ENCODE data around the gene SHMT2.

The SHMT2 gene

DNA sequence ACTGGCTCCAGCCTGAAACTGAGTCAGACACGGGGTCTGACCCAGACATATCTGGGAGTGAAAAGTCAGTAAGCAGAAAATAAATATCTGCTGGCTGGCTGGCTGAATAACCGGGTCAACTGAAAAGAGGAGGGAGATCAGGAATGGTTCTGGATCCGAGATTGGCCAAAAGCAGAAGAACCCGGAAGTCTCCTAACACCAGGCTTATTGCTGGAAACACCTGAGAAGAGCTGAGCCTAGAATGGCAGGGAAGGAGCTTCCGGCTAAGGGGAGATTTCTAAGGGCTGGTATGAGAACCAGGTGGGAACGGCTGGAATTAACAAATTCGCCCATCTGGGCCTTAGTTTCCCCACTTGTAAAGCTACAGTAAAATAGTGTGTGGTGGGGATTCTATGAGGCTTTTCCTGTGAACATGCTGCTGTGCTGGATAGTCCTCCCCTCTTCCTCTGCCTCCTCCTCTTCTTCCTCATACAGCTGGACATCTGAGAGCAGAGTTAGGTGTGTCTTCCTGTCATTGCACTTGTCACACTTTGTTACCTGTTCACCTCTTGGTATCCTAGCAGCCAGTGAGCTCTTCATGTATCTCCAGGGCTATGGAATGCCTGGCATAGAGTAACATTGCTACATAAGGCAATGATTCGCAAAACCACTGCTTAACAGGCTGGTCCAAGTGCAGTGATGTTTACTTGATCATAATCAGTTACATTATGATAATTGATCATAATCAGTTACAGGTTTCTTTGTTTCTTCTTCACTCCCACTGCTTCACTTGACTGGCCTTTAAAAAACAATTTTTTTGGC lies 2.0 kb upstream of the SHMT2 start:
- no peak for DNase-seq (ENCODE audit: low spot score)

DNA sequence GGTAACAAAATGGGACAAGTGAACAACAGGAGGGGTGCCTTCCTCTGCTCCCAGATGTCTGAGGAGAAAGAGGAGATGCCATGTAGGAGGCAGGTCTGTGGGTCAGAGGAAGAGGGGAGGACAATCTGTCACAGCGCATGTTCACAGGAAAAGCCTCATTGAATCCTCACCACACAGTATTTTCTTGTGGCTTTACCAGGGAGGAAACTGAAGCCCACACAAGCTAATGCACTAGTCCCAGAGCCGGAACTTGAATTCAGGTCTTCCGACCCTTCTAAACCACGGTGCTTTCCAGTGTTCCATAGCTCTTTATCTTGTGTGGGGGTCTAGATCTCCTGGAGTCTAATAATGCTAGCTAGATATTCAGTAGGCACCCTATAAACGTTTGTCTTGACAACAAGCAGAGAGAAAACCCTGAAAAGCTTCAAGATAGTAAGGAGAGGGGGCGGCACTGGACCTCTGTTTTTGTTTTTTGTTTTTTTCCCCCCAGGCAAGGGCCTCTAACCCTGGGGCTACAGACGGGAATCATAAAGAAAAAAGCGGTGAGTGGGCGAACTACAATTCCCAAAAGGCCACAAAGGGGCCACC lies 371 bp upstream of the SHMT2 start:
- no peak for DNase-seq (ENCODE audit: low spot score)

DNA sequence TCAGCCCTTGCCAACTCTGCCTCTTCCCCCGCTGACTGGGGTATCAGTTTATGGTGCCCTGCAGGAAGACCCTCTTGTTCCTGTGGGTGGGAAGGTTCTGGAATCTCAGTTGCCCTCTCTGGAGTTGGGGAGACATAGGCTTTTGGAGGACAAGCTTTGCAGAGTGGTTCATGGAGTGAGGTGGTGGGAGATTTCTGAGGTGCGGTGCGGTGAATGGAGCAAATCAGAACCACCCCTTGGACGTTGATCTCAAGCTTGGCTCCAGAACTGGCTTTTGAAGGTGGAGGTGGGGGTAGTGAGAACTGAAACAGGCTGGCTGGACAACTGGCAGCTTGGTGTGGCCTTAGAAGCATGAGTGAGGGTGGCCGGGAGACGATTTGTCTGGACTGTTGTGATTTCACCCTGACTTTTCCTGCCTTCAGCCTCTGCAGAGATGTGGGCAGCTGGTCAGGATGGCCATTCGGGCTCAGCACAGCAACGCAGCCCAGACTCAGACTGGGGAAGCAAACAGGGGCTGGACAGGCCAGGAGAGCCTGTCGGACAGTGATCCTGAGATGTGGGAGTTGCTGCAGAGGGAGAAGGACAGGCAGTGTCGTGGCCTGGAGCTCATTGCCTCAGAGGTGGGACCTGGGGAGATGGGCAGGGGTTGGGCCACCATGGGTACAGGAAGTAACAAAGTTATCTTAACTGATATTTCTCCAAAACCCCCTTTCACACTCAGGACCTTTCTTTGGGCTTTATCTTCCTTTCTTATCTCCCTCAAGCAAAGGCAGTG lies 1.1 kb downstream of the SHMT2 start:
- DNase-seq (ENCODE audit: low spot score): no peak

DNA sequence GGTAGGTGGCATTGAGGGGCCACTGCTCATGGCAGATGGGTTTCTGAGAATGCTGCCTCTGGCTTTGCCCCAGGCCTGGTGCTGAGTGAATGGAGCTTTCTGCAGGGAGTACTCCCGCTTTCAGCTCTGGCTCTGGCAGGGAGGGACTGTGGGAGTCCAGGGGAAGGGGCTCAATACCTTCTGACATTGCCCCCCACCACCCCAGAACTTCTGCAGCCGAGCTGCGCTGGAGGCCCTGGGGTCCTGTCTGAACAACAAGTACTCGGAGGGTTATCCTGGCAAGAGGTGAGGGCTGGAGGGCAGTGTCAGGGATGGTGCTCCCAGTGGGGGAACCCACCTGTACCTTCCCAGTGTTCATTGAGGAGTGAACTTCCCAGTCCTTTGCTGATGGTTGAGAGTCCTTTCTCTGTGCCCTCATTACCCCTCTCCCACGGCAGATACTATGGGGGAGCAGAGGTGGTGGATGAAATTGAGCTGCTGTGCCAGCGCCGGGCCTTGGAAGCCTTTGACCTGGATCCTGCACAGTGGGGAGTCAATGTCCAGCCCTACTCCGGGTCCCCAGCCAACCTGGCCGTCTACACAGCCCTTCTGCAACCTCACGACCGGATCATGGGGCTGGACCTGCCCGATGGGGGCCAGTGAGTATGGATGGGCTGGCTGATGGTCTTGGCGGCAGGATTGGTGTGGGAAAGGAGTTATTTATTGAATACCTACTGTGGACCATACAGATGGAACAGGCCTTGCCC lies 1.9 kb downstream of the SHMT2 start:
- DNase-seq (ENCODE audit: low spot score): no peak

DNA sequence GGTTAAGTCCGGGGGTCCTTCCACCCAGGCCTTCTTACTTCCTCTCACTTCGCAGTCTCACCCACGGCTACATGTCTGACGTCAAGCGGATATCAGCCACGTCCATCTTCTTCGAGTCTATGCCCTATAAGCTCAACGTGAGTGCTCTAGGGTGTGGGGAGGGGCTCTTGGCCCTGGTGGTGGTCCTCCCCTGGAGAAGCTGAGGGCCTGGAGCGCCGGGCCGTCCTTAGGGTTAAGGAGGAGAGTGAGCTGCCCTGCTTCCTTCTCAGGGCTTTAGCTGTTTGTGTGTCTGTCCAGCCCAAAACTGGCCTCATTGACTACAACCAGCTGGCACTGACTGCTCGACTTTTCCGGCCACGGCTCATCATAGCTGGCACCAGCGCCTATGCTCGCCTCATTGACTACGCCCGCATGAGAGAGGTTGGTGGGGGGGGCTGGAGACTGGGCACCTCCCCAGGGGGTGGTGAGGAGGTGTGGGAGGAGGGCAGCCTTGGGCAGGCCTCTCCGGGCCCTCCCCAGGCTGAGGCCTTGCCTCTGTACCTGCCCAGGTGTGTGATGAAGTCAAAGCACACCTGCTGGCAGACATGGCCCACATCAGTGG lies 2.7 kb downstream of the SHMT2 start:
- DNase-seq (ENCODE audit: low spot score): no peak

DNA sequence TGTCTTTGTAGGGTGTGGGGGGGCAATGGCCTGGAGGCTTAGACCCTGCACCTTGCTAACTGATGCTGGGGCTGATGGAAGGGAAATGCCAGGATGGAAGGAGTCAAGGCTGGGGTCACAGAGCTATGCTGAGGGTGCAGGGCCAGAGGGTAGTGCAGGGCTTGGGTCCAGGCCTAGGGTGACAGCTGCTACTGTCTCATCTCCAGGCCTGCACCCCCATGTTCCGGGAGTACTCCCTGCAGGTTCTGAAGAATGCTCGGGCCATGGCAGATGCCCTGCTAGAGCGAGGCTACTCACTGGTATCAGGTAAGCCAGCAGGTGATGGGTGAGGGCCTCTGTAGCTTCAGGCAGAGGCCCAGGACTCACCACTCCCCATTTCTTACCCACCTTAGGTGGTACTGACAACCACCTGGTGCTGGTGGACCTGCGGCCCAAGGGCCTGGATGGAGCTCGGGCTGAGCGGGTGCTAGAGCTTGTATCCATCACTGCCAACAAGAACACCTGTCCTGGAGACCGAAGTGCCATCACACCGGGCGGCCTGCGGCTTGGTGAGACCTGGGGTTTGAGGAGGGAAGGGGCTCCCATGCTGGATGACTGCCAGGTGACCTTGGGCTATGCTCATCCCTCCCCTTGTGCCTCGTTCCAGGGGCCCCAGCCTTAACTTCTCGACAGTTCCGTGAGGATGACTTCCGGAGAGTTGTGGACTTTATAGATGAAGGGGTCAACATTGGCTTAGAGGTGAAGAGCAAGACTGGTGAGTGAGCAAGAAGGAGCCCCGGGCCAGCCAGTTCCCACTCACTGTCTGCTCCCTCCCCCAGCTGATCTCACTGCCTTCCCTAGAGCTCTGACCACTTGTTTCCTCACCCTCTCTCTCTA lies 4.1 kb downstream of the SHMT2 start:
- DNase-seq (ENCODE audit: low spot score): no peak

DNA sequence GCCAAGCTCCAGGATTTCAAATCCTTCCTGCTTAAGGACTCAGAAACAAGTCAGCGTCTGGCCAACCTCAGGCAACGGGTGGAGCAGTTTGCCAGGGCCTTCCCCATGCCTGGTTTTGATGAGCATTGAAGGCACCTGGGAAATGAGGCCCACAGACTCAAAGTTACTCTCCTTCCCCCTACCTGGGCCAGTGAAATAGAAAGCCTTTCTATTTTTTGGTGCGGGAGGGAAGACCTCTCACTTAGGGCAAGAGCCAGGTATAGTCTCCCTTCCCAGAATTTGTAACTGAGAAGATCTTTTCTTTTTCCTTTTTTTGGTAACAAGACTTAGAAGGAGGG lies 4.7 kb downstream of the SHMT2 start:
- DNase-seq (ENCODE audit: low spot score): no peak

DNA sequence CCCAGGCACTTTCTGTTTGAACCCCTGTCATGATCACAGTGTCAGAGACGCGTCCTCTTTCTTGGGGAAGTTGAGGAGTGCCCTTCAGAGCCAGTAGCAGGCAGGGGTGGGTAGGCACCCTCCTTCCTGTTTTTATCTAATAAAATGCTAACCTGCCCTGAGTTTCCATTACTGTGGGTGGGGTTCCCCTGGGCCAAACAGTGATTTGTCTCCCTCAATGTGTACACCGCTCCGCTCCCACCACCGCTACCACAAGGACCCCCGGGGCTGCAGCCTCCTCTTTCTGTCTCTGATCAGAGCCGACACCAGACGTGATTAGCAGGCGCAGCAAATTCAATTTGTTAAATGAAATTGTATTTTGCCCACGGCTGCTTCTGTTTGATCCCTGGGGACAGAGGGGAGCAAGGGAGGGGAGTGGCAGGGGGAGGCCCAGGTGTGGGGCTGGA lies 5.1 kb downstream of the SHMT2 start:
- DNase-seq (ENCODE audit: low spot score): no peak

DNA sequence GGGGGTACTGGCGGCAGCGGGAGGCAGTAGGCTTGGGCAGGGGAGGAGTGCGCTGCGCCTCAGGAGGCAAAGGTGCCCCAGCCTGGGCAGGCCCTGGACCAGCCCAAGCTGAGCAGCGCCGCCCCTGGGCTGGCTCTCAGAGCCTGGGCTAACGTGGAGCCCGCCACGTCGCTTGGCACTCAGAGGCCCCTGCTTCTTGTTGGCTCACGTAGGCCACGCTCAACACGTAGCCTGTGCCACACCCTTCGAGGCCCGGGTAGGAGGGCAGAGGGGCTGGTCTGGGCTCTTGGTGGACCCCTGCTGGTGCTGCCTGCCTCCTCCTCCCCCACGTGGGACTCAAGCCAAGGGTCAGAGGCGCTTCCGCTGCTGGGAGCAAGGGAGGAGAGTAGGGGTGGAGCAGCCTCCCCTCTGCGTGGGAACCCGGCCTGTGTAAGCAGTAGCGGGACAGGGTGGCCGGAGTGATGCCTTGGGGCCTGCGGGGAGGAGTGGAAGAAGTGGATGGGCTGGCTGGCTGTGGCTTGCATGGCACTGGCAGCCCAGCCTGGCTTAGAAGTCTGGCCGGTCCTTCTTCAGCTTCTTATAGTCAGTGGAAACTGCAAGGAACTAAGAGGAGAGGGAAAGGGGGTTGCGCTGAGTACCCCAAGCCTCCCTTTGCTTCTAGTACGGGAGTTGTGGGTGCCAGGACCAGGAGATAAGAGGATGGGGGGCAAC lies 5.7 kb downstream of the SHMT2 start:
- DNase-seq (ENCODE audit: low spot score): no peak

DNA sequence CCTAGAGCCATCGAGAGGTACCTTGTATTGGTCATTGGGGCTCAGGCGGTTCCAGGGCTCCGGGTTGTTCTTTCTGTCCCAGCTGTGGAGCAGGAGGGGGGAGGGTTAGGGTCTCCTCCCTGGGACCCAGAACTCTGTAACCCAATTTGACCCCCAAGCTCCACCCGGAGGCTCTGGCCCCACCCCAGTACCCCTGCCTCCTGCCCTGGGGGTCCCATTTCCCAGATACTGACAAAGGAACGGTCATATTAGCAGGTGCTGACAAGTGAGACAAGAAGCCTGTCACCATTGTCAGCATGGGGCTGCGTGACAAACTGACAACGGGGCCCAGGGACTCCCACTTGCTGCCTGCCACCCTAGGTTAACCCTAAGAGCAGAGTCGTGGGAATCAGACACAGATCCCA lies 6.2 kb downstream of the SHMT2 start:
- no peak for DNase-seq (ENCODE audit: low spot score)

DNA sequence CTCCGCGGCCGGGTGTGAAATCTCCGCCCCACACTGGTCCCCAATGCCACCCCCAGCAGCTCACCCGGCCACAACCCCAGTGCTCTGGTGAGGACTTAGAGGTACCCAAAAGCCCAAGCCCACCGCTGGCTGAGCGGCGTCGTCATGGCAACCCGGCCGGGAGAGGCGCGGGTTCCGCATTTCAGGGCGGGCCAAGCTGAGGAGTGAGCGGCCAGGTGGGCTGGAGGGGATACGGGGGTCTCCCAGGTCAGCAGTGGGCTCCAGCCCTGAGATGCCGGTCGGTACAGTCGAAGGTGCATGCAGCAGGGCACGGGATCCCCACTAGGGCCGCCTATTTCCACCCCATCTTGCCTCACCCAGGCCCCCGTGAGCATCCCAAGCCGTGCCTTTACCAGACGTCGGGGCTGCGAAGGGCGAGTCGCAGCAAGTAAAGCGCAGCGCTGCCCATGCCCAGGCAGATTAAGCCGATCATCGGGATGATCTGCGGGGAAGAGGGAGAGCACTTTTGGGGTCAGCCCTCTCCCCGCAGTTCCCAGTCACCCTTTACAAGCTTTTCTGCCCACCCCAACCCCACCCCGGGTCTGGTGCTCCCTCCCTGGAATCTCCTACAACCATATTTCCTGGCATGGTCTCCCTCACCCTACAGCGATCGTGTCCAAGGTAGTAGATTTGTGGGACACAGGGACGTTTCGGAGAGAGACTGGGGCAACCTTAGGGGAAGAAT lies 6.9 kb downstream of the SHMT2 start:
- DNase-seq (ENCODE audit: low spot score): no peak

DNA sequence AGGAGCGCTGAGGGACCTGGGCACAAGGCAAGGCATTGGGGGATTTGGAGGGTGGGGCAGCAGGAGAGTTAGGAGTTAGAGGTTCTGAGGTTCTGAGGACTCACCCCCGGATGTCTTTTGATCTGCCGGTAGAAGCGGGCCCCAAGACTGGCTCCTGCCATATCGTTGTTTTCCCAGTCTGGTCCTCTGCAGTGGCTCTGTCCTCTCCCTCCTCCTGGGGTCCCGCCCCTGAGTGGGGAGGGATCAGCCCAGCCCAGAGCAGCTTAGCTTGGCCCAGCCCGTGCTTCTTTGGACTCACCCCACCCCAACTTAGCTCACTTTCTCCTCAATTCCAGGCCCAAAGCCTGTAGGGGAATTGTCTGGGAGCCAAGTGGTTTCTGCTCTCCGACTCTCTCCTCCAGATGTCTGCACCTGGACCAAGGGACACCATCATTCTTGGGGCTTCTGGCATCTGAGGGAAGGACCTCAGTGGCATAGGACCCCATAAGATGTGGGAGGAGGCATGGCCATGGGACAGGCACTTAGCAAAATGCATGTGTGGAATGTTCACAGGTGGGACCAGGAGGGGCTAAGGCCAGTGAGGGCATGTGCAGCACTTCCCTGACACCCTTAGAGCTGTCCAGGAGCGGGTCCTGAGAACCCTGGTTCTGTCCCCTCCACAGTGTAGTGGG lies 7.5 kb downstream of the SHMT2 start:
- DNase-seq (ENCODE audit: low spot score): no peak

DNA sequence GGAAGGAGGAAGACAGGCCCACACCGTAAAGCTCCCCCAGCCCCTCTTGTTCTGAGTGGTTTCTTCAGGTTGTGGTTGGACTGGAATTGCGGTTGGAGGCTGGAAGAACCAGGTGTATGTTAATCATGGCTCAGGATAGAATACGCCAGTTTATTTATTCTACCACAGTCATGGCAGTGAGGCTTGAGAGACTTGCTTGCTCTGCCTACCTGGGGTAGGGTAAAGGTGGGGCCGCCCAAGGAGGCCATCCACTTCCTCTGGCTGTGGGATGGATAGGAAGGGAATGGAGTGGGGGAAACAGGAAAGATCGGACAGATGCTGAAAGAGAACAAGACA lies 8.1 kb downstream of the SHMT2 start:
- DNase-seq (ENCODE audit: low spot score): no peak

DNA sequence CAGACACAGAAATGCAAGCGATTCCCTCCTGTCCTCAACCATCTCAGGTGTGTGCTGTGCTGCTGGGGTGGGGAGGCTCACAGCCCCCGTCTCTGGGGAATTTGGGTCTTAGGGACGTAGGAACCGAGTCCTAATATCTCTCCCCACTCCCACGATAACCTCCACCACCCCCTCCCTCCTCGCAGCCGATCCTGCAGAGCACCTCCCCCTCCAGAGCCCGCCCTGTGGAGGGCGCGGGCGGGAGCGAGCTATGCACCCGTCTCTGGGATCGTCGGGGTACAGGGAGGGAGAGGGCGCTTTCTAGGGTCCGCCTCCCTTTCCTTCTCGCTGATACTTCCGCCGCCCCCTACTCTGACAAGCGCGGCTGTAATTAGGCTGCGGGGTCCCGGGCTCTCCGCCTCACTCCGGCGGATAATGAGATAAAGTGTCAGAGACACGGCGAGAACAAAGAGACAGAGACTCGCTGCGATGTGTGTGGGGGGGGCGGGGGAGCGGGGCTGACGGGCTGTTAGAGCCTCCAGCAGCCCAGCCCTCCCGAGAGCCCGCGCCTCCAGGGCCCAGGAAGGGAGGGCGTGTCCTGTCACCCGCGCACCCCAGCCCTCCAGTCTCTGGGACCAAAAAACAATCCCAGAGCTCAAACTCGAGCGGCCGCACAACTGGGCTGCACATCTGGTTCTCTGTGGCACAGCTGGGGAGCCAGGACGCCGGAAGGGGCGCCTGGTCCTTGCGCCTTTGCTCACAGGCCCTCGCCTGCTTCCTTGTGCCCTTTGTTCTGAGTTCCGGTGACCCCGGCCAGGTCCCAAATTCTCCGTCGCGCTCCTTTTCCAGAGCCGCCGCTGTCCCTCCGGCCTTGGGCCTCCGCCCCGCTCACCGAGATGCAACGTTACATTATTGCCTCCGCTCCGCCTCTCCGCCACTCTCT lies 8.7 kb downstream of the SHMT2 start:
- DNase-seq (ENCODE audit: low spot score): no peak

DNA sequence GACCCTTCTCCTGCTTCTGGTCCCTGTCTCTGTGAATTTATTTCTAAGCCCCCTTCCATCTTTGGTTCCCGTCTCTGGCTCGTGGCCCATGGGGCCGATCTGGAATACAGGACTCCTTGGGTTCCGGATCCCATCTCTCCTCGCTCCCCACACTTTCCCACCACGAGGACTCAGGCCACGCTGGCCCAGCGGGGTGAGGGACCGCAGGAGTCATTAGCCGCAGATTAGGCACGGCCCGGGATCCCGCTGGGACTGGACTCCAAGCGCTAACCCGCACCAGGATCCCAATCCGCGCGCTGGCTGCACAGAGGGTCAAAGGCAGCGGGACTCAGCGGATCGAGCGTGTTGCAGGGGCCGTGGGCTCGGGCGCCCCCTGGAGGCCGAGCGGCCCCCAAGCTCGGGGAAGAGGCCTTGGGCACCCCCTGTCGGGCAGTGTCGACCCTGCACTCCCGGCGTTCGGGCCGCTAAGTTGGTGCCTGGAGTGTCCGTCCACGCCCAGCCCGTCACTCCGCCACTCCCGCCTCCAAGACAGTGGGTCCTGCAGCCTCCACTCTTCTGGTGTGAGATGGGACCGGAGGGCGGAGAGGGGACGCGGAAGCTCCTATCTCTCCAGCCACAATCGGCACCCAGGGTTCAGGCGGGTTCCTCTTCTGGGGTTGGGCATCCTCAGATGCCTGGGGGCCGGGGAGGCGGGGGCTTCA lies 9.5 kb downstream of the SHMT2 start:
- DNase-seq (ENCODE audit: low spot score): peak; percentile 78

DNA sequence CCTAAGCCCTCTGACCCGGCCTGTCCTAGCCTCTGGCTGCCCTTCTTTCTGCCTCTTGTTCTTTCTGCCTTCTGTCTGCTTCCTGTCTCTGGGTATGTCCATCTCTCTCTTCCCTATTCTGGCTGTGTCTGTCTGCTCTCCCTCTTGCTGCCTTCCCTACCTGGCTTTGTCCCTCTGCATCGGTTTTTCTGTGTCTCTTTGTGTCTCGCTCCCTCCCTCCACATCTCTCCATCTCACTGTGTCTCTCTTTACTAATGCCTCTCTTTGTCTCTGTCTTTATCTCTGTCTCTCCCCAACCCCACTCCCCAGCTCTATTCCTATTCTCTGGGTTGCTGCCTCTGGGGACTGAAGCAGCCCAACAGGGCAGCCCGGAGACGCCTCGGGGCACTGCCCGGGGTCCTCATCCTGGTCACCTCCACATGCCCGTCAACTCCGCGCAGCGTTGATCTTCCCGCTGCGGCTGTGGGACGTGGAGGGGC lies 10.1 kb downstream of the SHMT2 start:
- no peak for DNase-seq (ENCODE audit: low spot score)
